Neural progenitor cell (in vitro differentiated cells): ENCODE measurements around the gene TMEM123. TPM values are rescaled to one million over a fixed set of nuclear protein-coding genes. Genes with fewer than 3 reads are reported as not detected.

Experiments used
- DNase-seq: peaks from one replicate; pipeline ENCODE4 v3.0.0-alpha.2; 2016; ENCODE audit warnings: low spot score
- H2AFZ ChIP-seq: fragments of 200-600 bp; sonication (generic); replicated peaks from 2 replicates; pipeline ENCODE4 v1.6.1; 2016; ENCODE audit warnings: antibody characterized with exemption
- H3F3A ChIP-seq: fragments of 200-600 bp; sonication (generic); 2 replicates; pipeline ENCODE4 v1.6.1; 2016; ENCODE audit warnings: antibody characterized with exemption, low read depth
- H3K27ac ChIP-seq: fragments of 200-600 bp; sonication (generic); 2 replicates; pipeline ENCODE4 v1.5.1; 2016; ENCODE audit warnings: mild to moderate bottlenecking
- H3K27me3 ChIP-seq: fragments of 200-600 bp; sonication (generic); 2 replicates; pipeline ENCODE4 v1.6.1; 2016; ENCODE audit warnings: mild to moderate bottlenecking, moderate library complexity
- H3K36me3 ChIP-seq: fragments of 200-600 bp; sonication (generic); 2 replicates; pipeline ENCODE4 v1.5.1; 2016
- H3K4me1 ChIP-seq: fragments of 200-600 bp; sonication (generic); 2 replicates; pipeline ENCODE4 v1.6.1; 2016; ENCODE audit warnings: mixed run types
- H3K4me2 ChIP-seq: fragments of 200-600 bp; sonication (generic); 2 replicates; pipeline ENCODE4 v1.6.1; 2016
- H3K4me3 ChIP-seq: fragments of 200-600 bp; sonication (generic); 2 replicates; pipeline ENCODE4 v1.5.1; 2016
- H3K79me2 ChIP-seq: fragments of 200-600 bp; sonication (generic); 2 replicates; pipeline ENCODE4 v1.6.1; 2016; ENCODE audit warnings: low read depth
- H3K9ac ChIP-seq: fragments of 200-600 bp; sonication (generic); 2 replicates; pipeline ENCODE4 v1.6.1; 2016
- H3K9me3 ChIP-seq: fragments of 200-600 bp; sonication (generic); 2 replicates; pipeline ENCODE4 v1.5.1; 2016; ENCODE audit warnings: low read depth
- H4K20me1 ChIP-seq: fragments of 200-600 bp; sonication (generic); 2 replicates; pipeline ENCODE4 v1.6.1; 2016; ENCODE audit warnings: low read depth
- H3K27ac Mint-ChIP-seq: 3 replicates; pipeline ENCODE4 v1.8.0; 2021; ENCODE audit warnings: mixed read lengths
- H3K27me3 Mint-ChIP-seq: 2 replicates; pipeline ENCODE4 v1.8.0; 2022; ENCODE audit warnings: low read depth, mild to moderate bottlenecking, inconsistent platforms, moderate library complexity, mixed read lengths; ENCODE audit not compliant: insufficient read depth
- H3K36me3 Mint-ChIP-seq: 3 replicates; pipeline ENCODE4 v1.8.0; 2021; ENCODE audit warnings: mixed read lengths
- H3K4me1 Mint-ChIP-seq: 3 replicates; pipeline ENCODE4 v1.8.0; 2021; ENCODE audit warnings: mixed read lengths
- H3K4me3 Mint-ChIP-seq: 3 replicates; pipeline ENCODE4 v1.8.0; 2021; ENCODE audit warnings: mild to moderate bottlenecking, moderate library complexity, mixed read lengths
- H3K9me3 Mint-ChIP-seq: 3 replicates; pipeline ENCODE4 v1.8.0; 2020; ENCODE audit warnings: mixed read lengths
- EZH2 ChIP-seq: fragments of 200-600 bp; sonication (generic); IDR thresholded peaks from 2 replicates; pipeline ENCODE4 v1.6.1; 2017; ENCODE audit warnings: antibody characterized with exemption, mild to moderate bottlenecking, moderate library complexity
- EZH2phosphoT487 ChIP-seq: fragments of 200-600 bp; sonication (generic); IDR thresholded peaks from 2 replicates; pipeline ENCODE4 v1.6.1; 2017; ENCODE audit warnings: antibody characterized with exemption
- total RNA-seq: library from RNA; depleted of rRNA; stranded (reverse); fragments of >200 nt; gene quantifications from 2 replicates; pipeline ENCODE4 v1.2.3, GENCODE V29; 2015; ENCODE audit warnings: low replicate concordance
- TF ChIP-seq, protein P1 (sequence below): fragments of 200-600 bp; sonication (generic); IDR thresholded peaks from 2 replicates; pipeline ENCODE4 v1.5.1; 2017; ENCODE audit warnings: antibody characterized with exemption, mild to moderate bottlenecking

Gene TMEM123
- total RNA-seq, 1 donor from 2014 or later: 230 TPM

GRCh38 chr11:102429226-102429625 is 23.3 kb downstream of the TMEM123 start:
- Histone ChIP-seq H3K27ac (no peak overlapping the region), H2AFZ (no peak overlapping the region), H3K4me2 (no peak overlapping the region), H3K9me3 (peaks cover 6% of the 10 kb centered on the region), H3K9ac (no peak overlapping the region), H3K27me3 (no peaks in the 10 kb centered on the region), H3F3A (no peaks in the 10 kb centered on the region), H4K20me1 (peaks cover 3% of the 10 kb centered on the region), H3K36me3 (peaks cover 5% of the 10 kb centered on the region), H3K4me3 (no peak overlapping the region), H3K4me1 (peaks cover 7% of the 10 kb centered on the region), H3K79me2 (peaks cover 14% of the 10 kb centered on the region)
- peaks cover 6% of the 10 kb centered on the region for H3K27me3 Mint-ChIP-seq
- H3K27ac Mint-ChIP-seq: no peak overlapping the region
- peaks cover 10% of the 10 kb centered on the region for H3K4me1 Mint-ChIP-seq
- peaks cover 38% of the 10 kb centered on the region for H3K36me3 Mint-ChIP-seq
- no peak for TF ChIP-seq EZH2phosphoT487
- TF ChIP-seq EZH2: no peak
- TF ChIP-seq, protein P1, sequence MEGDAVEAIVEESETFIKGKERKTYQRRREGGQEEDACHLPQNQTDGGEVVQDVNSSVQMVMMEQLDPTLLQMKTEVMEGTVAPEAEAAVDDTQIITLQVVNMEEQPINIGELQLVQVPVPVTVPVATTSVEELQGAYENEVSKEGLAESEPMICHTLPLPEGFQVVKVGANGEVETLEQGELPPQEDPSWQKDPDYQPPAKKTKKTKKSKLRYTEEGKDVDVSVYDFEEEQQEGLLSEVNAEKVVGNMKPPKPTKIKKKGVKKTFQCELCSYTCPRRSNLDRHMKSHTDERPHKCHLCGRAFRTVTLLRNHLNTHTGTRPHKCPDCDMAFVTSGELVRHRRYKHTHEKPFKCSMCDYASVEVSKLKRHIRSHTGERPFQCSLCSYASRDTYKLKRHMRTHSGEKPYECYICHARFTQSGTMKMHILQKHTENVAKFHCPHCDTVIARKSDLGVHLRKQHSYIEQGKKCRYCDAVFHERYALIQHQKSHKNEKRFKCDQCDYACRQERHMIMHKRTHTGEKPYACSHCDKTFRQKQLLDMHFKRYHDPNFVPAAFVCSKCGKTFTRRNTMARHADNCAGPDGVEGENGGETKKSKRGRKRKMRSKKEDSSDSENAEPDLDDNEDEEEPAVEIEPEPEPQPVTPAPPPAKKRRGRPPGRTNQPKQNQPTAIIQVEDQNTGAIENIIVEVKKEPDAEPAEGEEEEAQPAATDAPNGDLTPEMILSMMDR: no peak
- no peak for DNase-seq
- peaks cover 23% of the 10 kb centered on the region for H3K9me3 Mint-ChIP-seq
- H3K4me3 Mint-ChIP-seq: no peak overlapping the region

GRCh38 chr11:102428696-102429095 is 23.9 kb downstream of the TMEM123 start:
- Mint-ChIP-seq H3K4me1 (peaks cover 13% of the 10 kb centered on the region), H3K36me3 (peaks cover 34% of the 10 kb centered on the region), H3K9me3 (peaks cover 18% of the 10 kb centered on the region), H3K27ac (no peak overlapping the region), H3K4me3 (no peak overlapping the region), H3K27me3 (peaks cover 6% of the 10 kb centered on the region)
- Histone ChIP-seq H3K36me3 (no peaks in the 10 kb centered on the region), H3F3A (no peaks in the 10 kb centered on the region), H3K4me1 (peaks cover 13% of the 10 kb centered on the region), H3K27me3 (no peaks in the 10 kb centered on the region), H2AFZ (no peak overlapping the region), H4K20me1 (peaks cover 5% of the 10 kb centered on the region), H3K4me3 (no peak overlapping the region), H3K4me2 (no peak overlapping the region), H3K79me2 (peaks cover 14% of the 10 kb centered on the region), H3K27ac (no peak overlapping the region), H3K9me3 (peaks cover 6% of the 10 kb centered on the region), H3K9ac (no peak overlapping the region)
- DNase-seq: no peak
- TF ChIP-seq EZH2: no peak
- TF ChIP-seq EZH2phosphoT487: no peak
- TF ChIP-seq, protein P1: no peak

DNA sequence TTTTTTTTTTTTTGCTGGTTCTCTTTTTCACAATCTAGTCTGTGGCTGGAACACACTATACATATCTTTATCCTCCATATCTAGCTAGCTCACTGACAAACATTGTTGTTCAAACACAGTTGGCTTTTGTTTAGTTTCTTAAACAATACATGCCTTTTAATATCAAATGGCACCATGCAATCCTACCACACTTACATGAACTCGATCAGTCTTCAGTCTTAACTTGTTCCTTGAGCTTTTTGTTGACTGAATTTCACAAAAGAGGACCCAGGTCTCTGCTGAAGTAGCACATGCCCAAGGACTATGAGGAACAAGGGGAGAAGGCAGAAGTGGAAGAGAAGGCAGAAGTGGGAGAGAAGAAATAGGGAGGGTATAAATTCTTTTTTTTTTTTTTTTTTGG is 25.5 kb downstream of the TMEM123 start:
- Histone ChIP-seq H3K27ac (no peak overlapping the region), H3K4me1 (peaks cover 25% of the 10 kb centered on the region), H3K79me2 (peaks cover 14% of the 10 kb centered on the region), H2AFZ (no peak overlapping the region), H4K20me1 (peaks cover 17% of the 10 kb centered on the region), H3K36me3 (no peaks in the 10 kb centered on the region), H3K4me2 (no peak overlapping the region), H3K27me3 (no peaks in the 10 kb centered on the region), H3K4me3 (no peak overlapping the region), H3K9ac (no peak overlapping the region), H3F3A (no peaks in the 10 kb centered on the region), H3K9me3 (no peaks in the 10 kb centered on the region)
- no peak for DNase-seq
- TF ChIP-seq EZH2: no peak
- TF ChIP-seq, protein P1: no peak
- TF ChIP-seq EZH2phosphoT487: no peak
- Mint-ChIP-seq H3K9me3 (peaks cover 3% of the 10 kb centered on the region), H3K27ac (no peak overlapping the region), H3K36me3 (peaks cover 25% of the 10 kb centered on the region), H3K4me3 (no peak overlapping the region), H3K4me1 (peaks cover 24% of the 10 kb centered on the region), H3K27me3 (peaks cover 5% of the 10 kb centered on the region)
